ENCODE measurements around the gene WDR89. TPM values are rescaled to one million over a fixed set of nuclear protein-coding genes. Genes with fewer than 3 reads are reported as not detected.

Gene WDR89
- total and polyA plus RNA-seq, 12 donors: 3.6 to 6.9 (median 6.1) TPM

DNA sequence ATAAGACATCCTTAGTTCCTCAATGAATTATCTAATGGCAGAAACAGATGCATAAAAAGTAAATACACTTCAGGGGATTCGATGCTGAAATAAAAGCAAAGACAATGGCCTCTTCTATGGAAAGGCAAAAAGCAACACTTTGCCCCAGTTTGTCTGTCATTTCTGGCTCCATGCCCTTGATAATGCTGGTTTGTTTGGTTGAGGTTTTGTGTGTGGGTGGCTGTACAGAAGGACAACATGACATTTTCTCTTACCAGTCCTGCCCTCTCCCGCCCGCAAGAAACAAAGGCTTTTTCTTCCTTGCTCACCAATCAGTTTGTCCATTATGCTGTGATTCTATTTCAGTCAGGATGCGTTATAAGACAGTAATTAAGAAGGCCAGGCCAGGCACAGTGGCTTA lies 18.1 kb upstream of the WDR89 start:
- H3K27ac ChIP-seq: no peak overlapping the region
- intact Hi-C loops (cut with DNase I): no loop called here
- TF ChIP-seq, protein P1, sequence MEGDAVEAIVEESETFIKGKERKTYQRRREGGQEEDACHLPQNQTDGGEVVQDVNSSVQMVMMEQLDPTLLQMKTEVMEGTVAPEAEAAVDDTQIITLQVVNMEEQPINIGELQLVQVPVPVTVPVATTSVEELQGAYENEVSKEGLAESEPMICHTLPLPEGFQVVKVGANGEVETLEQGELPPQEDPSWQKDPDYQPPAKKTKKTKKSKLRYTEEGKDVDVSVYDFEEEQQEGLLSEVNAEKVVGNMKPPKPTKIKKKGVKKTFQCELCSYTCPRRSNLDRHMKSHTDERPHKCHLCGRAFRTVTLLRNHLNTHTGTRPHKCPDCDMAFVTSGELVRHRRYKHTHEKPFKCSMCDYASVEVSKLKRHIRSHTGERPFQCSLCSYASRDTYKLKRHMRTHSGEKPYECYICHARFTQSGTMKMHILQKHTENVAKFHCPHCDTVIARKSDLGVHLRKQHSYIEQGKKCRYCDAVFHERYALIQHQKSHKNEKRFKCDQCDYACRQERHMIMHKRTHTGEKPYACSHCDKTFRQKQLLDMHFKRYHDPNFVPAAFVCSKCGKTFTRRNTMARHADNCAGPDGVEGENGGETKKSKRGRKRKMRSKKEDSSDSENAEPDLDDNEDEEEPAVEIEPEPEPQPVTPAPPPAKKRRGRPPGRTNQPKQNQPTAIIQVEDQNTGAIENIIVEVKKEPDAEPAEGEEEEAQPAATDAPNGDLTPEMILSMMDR (IDR thresholded peaks at IDR 0.05): no peak
- WGBS, 2 donors: 88 to 91% methylated on average over 4 of the region's 4 CpGs
- no peaks in the 10 kb centered on the region for H3K9me3 ChIP-seq
- no peak overlapping the region for H3K4me3 ChIP-seq
- DNase-seq (no peak), ATAC-seq (no peak)
- H3K36me3 ChIP-seq: peaks cover 0 to 3% (median 0%) of the 10 kb centered on the region in 9 donors
- peaks cover 0 to 6% (median 0%) of the 10 kb centered on the region in 9 donors for H3K4me1 ChIP-seq
- no peaks in the 10 kb centered on the region for H3K27me3 ChIP-seq

- Histone ChIP-seq H3K36me3 (peaks cover 0 to 3% (median 0%) of the 10 kb centered on the region in 9 donors), H3K9me3 (no peaks in the 10 kb centered on the region), H3K27me3 (no peaks in the 10 kb centered on the region), H3K27ac (no peak overlapping the region), H3K4me3 (no peak overlapping the region), H3K4me1 (peaks cover 0 to 6% (median 0%) of the 10 kb centered on the region in 9 donors)
- 92 to 93% methylated on average over 4 of the region's 4 CpGs for WGBS, 2 donors
- DNase-seq (no peak), ATAC-seq (no peak)
- intact Hi-C loops (cut with DNase I): no loop called here
- TF ChIP-seq, protein P1 (IDR thresholded peaks at IDR 0.05): no peak
These were observed 14.5 kb upstream of the WDR89 start for GRCh38 chr14:63656194-63656593.

DNA sequence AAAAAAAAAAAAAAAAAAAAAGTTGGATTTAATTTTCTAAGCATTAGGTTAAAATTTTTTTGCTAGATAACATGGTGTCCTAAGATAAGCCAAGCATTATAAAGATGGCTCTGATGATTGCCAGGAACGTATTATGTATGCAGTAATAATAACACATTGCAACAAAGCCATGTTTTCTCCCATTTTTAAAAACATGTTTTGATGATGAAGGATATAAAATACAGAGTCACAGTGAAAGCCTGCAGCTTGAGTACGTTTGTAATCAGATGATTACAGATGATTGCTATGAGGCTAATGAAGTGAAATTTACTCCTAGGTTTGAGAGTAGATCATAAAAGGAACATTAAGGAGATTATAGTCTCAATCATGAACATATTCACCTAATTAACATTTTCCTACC lies 13.3 kb upstream of the WDR89 start:
- Histone ChIP-seq H3K27me3 (no peaks in the 10 kb centered on the region), H3K4me1 (peaks cover 0 to 9% (median 0%) of the 10 kb centered on the region in 9 donors), H3K9me3 (no peaks in the 10 kb centered on the region), H3K4me3 (no peak overlapping the region), H3K36me3 (peaks cover 0 to 3% (median 0%) of the 10 kb centered on the region in 9 donors), H3K27ac (no peak overlapping the region)
- TF ChIP-seq, protein P1 (IDR thresholded peaks at IDR 0.05): no peak
- intact Hi-C loops (cut with DNase I): no loop called here
- no peak for ATAC-seq
- WGBS, 2 donors: 83 to 84% methylated on average over 2 of the region's 2 CpGs
- no peak for DNase-seq

- ATAC-seq (no peak), DNase-seq (no peak)
- Histone ChIP-seq H3K4me1 (peaks cover 0 to 9% (median 0%) of the 10 kb centered on the region in 9 donors), H3K27ac (no peak overlapping the region), H3K9me3 (no peaks in the 10 kb centered on the region), H3K4me3 (no peak overlapping the region), H3K27me3 (no peaks in the 10 kb centered on the region), H3K36me3 (peaks cover 0 to 3% (median 0%) of the 10 kb centered on the region in 9 donors)
- TF ChIP-seq, protein P1 (IDR thresholded peaks at IDR 0.05): no peak
- WGBS, 2 donors: 96 to 97% methylated on average over 2 of the region's 2 CpGs
- intact Hi-C loops (cut with DNase I): no loop called here
These were observed 12.7 kb upstream of the WDR89 start for GRCh38 chr14:63654346-63654745.

All from heart right ventricle (tissue), 16 donors.